ENCODE data around the gene ISG20. TPM values are rescaled to one million over a fixed set of nuclear protein-coding genes. Genes with fewer than 3 reads are reported as not detected.

The ISG20 gene
- 0.56 and 0.65 TPM in 2 replicates for total RNA-seq (ENCODE audit: low replicate concordance)

DNA sequence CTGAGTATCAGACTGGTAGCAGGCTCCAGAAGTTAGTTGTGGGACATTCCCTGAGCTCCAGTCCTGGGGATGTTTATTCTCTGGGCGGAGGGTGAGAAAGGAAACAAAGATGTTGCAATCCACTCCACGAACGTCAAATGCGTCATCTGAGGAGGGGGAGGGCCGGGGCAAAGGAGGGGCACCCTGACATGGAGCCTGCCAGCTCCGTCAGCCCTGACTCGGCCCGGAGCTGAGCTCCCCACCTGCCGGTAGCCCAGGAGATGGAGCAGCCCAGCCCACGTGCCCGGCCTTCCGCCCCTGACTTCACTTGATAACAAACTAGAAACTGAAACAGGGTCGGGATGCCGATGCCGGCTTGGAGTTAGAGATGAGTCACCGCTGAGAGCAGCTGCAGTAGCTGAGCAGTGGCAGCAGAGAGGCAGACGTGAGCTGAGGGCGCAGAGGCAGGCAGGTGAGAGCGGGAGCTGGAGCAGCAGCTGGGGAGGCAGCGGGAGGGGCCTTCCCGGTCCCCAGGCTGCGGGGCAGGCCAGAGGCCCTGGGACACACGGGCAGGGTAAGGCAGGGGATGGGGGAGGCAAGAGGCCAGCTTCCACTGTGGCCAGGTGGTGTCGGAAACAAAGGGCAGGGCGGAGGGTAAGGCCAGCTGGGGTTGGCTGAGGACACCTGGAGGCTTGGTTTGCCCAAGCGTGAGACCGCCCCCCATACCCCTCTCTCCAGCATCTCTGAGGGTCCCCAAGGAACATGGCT lies at the start of gene ISG20:
TSS of gene ISG20 (plus strand) at position 391 of the 747 bp plus-strand sequence. CDS start at position 742, 351 bp downstream.
- H3K36me3 Mint-ChIP-seq, result peaks cover 2% of the 10 kb centered on the region
- H2AFZ ChIP-seq (replicated peaks), result peak within 1 kb of the TSS; percentile 59
- peak within 1 kb of the TSS; percentile 25 for H3K4me2 ChIP-seq
- H3K4me1 Mint-ChIP-seq, result peaks cover 11% of the 10 kb centered on the region
- no peak within 1 kb of the TSS for H3K4me3 Mint-ChIP-seq
- TF ChIP-seq CTCF (IDR thresholded peaks at IDR 0.05) (peak; percentile 24), EZH2 (IDR thresholded peaks at IDR 0.05) (no peak), EZH2phosphoT487 (IDR thresholded peaks at IDR 0.05) (no peak)
- H3K9me3 Mint-ChIP-seq, result no peaks in the 10 kb centered on the region
- no peak within 1 kb of the TSS for H3K4me3 ChIP-seq
- H3K9ac ChIP-seq, result no peak within 1 kb of the TSS
- H3K79me2 ChIP-seq (ENCODE audit: low read depth), result no peaks in the 10 kb centered on the region
- no peaks in the 10 kb centered on the region for H3K36me3 ChIP-seq
- H4K20me1 ChIP-seq (ENCODE audit: low read depth), result no peaks in the 10 kb centered on the region
- no peak within 1 kb of the TSS for H3K27ac ChIP-seq
- no peaks in the 10 kb centered on the region for H3K27me3 ChIP-seq
- H3K27ac Mint-ChIP-seq, result peak within 1 kb of the TSS; percentile 38
- H3K9me3 ChIP-seq (ENCODE audit: low read depth), result no peaks in the 10 kb centered on the region
- peaks cover 36% of the 10 kb centered on the region for H3F3A ChIP-seq (ENCODE audit: low read depth)
- H3K27me3 Mint-ChIP-seq (ENCODE audit: insufficient read depth, low read depth), result no peaks in the 10 kb centered on the region
- peaks cover 5% of the 10 kb centered on the region for H3K4me1 ChIP-seq
- peak; percentile 70 for DNase-seq (ENCODE audit: low spot score)

GRCh38 chr15:88590759-88591158 lies 48.1 kb upstream of the ISG20 start:
- no peaks in the 10 kb centered on the region for H3K27me3 Mint-ChIP-seq (ENCODE audit: insufficient read depth, low read depth)
- H3K27ac ChIP-seq, result no peak overlapping the region
- no peaks in the 10 kb centered on the region for H3K36me3 Mint-ChIP-seq
- H3K4me2 ChIP-seq, result no peak overlapping the region
- no peaks in the 10 kb centered on the region for H3K9me3 ChIP-seq (ENCODE audit: low read depth)
- H3K4me1 Mint-ChIP-seq, result peaks cover 4% of the 10 kb centered on the region
- H3K36me3 ChIP-seq, result no peaks in the 10 kb centered on the region
- TF ChIP-seq EZH2 (IDR thresholded peaks at IDR 0.05) (no peak), EZH2phosphoT487 (IDR thresholded peaks at IDR 0.05) (no peak), CTCF (IDR thresholded peaks at IDR 0.05) (no peak)
- H3F3A ChIP-seq (ENCODE audit: low read depth), result no peaks in the 10 kb centered on the region
- H3K4me3 Mint-ChIP-seq, result no peak overlapping the region
- no peaks in the 10 kb centered on the region for H3K27me3 ChIP-seq
- no peak overlapping the region for H3K4me3 ChIP-seq
- no peaks in the 10 kb centered on the region for H3K79me2 ChIP-seq (ENCODE audit: low read depth)
- H4K20me1 ChIP-seq (ENCODE audit: low read depth), result no peaks in the 10 kb centered on the region
- no peak for DNase-seq (ENCODE audit: low spot score)
- H3K9me3 Mint-ChIP-seq, result no peaks in the 10 kb centered on the region
- H3K9ac ChIP-seq, result no peak overlapping the region
- H2AFZ ChIP-seq (replicated peaks), result no peak overlapping the region
- H3K27ac Mint-ChIP-seq, result no peak overlapping the region
- no peaks in the 10 kb centered on the region for H3K4me1 ChIP-seq

DNA sequence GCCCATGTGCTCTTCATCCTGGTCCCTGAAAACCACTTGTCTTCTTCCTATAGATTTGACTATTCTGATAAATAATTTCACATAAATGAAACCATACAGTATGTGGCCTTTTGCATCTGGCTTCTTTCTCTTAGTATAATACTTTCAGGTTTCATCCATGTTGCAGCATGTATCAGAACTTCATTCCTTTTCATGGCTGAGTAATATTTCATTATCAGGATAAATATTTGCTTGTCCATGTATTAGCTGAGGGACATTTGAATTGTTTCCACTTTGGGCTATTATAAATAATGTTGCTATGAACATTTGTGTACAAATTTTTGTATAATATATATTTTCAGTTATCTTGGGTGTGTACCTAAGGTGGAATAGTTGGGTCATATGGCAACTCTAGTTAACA lies 47.4 kb upstream of the ISG20 start:
- no peaks in the 10 kb centered on the region for H3K4me1 ChIP-seq
- H3K4me1 Mint-ChIP-seq, result peaks cover 2% of the 10 kb centered on the region
- H3K4me3 Mint-ChIP-seq, result no peak overlapping the region
- no peaks in the 10 kb centered on the region for H3F3A ChIP-seq (ENCODE audit: low read depth)
- no peak overlapping the region for H3K27ac ChIP-seq
- no peaks in the 10 kb centered on the region for H3K36me3 ChIP-seq
- H3K4me2 ChIP-seq, result no peak overlapping the region
- DNase-seq (ENCODE audit: low spot score), result no peak
- H3K27ac Mint-ChIP-seq, result no peak overlapping the region
- H3K4me3 ChIP-seq, result no peak overlapping the region
- no peaks in the 10 kb centered on the region for H3K36me3 Mint-ChIP-seq
- H3K27me3 ChIP-seq, result no peaks in the 10 kb centered on the region
- no peaks in the 10 kb centered on the region for H4K20me1 ChIP-seq (ENCODE audit: low read depth)
- H3K9me3 ChIP-seq (ENCODE audit: low read depth), result no peaks in the 10 kb centered on the region
- no peaks in the 10 kb centered on the region for H3K27me3 Mint-ChIP-seq (ENCODE audit: insufficient read depth, low read depth)
- no peak for TF ChIP-seq CTCF (IDR thresholded peaks at IDR 0.05)
- no peak for TF ChIP-seq EZH2 (IDR thresholded peaks at IDR 0.05)
- no peak for TF ChIP-seq EZH2phosphoT487 (IDR thresholded peaks at IDR 0.05)
- no peak overlapping the region for H2AFZ ChIP-seq (replicated peaks)
- no peaks in the 10 kb centered on the region for H3K79me2 ChIP-seq (ENCODE audit: low read depth)
- no peaks in the 10 kb centered on the region for H3K9me3 Mint-ChIP-seq
- H3K9ac ChIP-seq, result no peak overlapping the region
